Ramos (cell line): ENCODE measurements around the gene DMC1.
"Not testable (repeated sequence)": the region's sequence is repeated elsewhere in the genome, so short reads cannot be mapped to it uniquely, and the experiment has no call there.

ENCODE experiments used
- in situ Hi-C: fragments of 300-500 bp; cut with MboI; formaldehyde crosslinking; loops from one replicate; pipeline ENCODE4 v1.14.3; 2022; ENCODE audit warnings: low sequenced_read_pairs; ENCODE audit not compliant: unreplicated experiment

DMC1 gene

GRCh38 chr22:38474003-38474607, 95.9 kb downstream of the DMC1 start:
- in situ Hi-C loops: no loop called here

- in situ Hi-C loops: no loop called here
Observed at GRCh38 chr22:38471237-38471636, 98.7 kb downstream of the DMC1 start.

GRCh38 chr22:38470179-38470578, 99.8 kb downstream of the DMC1 start:
- in situ Hi-C loops: not testable (repeated sequence)

GRCh38 chr22:38469306-38469781, 100.6 kb downstream of the DMC1 start:
- in situ Hi-C loops: no loop called here
